HS-27A (cell line): ENCODE results near the gene NAB2.
"Not testable (repeated sequence)": the region's sequence is repeated elsewhere in the genome, so short reads cannot be mapped to it uniquely, and the experiment has no call there.

ENCODE experiments used
- DNase-seq: peaks from one replicate; pipeline ENCODE4 v3.0.0-alpha.2; 2012; ENCODE audit warnings: low read depth, missing footprints

NAB2 gene, protein sequence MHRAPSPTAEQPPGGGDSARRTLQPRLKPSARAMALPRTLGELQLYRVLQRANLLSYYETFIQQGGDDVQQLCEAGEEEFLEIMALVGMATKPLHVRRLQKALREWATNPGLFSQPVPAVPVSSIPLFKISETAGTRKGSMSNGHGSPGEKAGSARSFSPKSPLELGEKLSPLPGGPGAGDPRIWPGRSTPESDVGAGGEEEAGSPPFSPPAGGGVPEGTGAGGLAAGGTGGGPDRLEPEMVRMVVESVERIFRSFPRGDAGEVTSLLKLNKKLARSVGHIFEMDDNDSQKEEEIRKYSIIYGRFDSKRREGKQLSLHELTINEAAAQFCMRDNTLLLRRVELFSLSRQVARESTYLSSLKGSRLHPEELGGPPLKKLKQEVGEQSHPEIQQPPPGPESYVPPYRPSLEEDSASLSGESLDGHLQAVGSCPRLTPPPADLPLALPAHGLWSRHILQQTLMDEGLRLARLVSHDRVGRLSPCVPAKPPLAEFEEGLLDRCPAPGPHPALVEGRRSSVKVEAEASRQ

DNA sequence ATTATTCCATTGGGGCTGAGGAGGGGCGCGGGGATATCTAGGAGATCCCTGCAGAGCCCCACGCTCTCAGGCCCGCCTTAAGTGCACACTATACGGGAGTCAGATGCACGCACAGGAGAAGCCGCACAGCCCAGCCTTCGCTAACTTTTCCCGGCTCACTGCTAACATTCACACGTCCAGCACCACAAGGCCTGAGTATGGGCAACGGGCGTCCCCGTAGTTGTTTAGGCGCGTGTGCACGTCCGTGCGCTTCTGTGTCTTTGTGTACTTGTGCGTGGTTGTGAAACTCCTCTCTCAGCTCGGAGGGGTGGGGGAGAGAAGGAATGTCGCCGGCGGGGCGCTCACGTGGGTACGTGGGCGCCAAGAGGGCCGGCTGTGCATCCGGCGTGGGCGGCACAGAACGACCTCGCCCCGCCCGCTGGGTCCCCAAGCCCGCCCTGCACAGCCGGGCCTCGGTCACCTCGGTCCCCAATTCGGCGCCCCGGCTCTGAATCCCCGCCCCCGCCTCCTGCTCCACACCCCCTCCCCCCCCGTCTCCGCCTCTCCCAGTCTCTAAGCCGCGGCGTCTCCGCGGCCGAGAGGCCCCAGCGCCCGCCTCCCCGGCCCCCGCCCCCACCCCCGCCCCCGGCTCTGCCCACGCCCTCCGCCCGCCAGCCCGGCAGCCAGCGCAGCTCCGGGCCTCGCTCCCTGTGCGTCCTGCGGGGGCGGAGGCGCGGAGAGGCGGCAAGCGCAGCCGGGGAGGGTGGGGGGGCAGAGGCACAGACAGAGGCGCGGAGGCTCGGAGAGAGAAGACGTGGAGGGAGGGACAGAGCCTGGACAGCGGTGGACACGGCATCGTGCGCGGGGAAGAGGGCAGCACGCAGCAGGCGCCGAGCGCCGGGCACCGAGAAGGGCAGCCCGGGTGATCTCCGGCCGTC lies at the start of gene NAB2:
Gene NAB2, plus strand, starts transcription at position 761 of the 917 bp plus-strand sequence. CDS start 158 bp downstream, outside the sequence.
- peak; percentile 79 for DNase-seq

DNA sequence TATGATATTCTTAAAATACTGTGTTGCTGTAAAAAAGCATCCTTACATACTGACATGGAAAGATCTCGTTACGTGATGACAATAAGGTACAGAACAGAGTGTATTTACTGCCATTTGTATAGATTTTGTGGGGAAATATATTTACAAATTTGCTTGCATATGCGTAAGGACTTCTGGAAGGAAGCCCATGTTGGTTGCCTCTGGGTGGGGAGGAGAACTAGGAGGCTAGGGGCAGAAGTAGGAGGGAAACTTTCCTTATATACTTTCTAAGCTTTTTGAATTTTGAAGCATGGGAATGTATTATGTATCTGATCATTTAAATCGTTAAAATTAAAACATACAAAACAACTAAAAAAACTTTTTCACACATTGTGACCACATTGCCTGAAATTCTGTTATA lies 48.7 kb upstream of the NAB2 start:
- DNase-seq, result no peak

DNA sequence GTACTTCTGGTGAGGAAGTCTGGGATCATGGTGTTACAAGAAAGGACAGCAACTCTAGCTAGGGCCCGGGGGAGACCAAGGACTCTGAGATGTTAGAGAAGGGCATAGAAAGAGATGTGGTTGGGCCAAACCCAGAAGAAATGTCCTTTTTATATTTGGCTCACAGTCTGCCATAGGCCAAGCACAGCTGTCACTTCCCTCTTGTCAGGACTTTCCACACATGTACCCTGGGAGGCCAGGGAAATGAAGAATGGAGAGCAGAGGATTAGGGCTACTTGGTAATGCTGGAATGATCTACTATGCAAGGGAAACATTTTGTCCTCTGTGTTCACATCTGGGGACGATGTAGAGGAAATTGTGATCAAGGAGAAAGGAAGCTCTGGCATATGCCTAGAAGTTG lies 48.2 kb upstream of the NAB2 start:
- no peak for DNase-seq

DNA sequence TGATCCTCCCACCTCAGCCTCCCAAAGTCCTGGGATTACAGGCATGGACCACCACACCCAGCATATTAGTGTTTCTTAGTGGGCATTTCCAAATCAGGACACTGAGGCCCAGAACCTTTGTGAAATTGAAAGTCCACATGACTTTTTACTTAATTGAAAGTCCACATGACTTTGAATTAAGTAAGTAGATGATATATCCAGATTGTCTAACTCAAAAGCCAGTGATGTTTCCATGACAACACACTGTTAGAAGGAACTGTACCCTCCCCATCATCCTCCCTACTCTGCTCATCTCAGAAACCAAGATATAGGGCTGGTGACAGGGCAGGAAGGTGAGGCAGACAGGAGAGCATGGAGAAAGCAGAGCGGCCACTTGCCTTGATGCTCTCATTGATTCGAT lies 46.2 kb upstream of the NAB2 start:
- no peak for DNase-seq

DNA sequence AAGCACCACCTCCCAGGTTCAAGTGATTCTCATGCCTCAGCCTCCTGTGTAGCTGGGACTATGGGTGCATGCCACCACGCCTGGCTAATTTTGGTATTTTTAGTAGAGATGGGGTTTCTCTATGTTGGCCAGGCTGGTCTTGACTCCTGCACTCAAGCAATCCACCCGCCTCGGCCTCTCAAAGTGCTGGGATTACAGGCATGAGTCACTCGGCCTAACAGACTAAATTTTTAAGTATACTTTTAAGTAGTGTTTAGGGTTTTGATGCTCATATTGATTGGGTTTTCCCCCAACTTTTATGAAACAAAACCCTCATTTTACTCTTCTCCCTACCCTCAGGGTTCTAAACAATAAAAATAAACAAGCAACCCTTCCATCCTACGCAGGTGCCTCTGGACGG lies 44.4 kb upstream of the NAB2 start:
- DNase-seq, result no peak

DNA sequence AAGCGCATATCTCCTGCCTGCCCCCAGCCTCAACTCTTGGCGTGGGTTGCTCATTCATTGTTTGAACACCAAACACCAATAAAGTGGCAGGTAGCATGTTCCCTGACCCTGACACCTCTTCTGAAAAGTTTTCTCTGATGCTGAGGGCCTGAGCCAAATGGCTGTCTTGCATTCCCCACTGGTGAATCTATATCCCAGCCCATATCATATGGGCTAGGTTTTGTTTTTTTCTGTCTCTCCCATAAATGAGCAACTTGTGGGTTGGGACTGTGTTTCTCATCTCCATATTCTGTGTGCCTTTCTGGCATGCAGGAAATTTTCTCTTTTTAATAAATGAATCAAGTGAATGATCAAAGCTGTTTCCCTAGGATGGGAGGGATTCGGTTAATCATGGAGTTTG lies 44.0 kb upstream of the NAB2 start:
- DNase-seq, result no peak

DNA sequence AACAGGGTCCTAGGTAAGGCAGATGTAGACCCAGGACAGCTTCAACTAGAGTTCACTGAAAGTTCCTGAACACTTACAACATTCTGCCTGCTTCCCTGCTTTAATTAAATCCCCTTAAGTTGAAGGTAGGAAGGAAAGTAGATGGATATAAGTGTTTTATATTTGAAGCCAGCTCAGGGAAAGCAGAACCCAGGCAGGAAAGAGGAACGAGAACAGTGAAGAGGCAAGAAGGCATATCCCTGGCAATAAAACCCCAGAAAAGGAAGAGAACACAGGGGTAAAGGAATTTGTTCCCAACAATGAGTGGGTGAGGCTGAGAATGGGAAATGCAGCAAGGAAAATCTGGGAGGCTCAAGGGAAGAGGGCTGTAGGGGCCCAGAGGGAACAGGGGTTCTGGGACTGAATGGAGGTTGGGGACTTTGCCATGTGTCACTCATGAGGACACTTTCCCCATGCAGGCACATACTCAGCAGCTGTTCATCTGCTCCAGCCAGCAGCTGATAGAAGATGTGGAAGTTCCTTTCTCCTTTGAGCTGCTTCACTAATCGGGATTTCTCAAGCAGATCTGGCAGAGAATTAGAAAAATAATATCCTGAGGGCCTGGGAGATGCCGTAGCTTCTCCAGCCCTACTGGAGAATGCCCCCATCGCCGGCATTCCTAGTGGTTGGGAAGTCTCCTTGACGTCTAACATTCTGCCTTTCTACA lies 42.7 kb upstream of the NAB2 start:
- no peak for DNase-seq

DNA sequence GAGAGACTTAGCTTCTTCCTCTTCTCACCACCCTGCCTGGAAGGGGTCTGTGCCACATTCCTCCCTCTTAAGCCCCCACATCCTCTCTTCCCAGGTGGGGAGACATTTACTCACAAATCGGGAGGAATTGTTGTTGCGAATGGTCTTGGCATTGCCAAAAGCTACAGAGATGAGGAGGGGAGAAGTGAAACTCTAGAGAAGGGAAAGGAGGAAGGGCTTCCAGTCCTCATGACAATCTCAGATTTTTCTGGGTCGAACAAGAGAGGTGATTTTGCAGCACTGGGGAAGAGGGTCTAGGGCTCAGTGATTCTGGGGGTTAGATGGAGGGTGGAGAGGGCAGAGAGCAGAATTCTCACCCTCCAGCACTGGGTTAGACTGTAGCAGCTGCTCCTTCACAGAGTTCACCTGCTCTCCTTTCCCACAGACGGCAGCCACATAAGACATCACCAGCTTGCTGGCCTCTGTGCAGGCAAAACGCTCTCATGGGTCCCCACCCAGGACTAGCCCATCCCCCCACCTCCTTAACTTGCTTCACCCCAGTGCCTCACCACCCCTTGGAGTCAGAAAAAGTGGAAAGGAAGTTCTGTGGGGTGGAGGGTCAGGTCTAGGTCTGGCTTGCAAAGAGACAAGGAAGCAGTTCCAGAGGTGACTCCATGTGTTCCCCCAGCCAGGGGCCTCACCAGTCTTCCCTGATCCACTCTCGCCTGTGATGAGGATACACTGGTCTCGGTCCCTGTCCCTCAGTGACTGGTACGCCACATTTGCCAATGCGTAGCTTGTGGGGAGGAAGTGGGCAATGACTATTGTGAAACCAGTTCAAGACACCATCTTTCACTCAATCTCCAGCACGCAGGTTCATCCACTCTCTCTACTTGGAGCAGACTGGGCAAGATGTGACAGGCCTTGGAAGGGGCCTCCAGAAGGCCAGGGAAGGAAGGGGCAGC lies 41.7 kb upstream of the NAB2 start:
- DNase-seq, result no peak

DNA sequence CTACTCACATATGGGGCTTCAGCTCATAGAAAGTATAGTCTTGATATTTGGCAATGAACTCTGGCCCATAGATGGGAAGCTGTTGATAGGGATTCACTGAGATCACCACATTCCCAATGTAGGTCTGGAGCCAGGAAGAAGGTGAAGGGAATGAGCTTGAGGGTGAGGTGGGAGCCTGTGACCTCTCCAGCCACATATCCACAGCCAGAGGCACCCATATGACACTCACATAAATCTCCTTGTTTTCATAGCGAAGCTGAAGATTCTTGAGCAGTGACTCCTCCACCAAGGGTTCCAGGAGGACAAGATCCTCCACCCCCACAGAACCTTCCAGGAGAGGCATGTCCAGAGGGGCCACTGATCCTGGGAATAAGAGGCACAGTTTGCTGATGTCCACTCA lies 40.9 kb upstream of the NAB2 start:
- no peak for DNase-seq

DNA sequence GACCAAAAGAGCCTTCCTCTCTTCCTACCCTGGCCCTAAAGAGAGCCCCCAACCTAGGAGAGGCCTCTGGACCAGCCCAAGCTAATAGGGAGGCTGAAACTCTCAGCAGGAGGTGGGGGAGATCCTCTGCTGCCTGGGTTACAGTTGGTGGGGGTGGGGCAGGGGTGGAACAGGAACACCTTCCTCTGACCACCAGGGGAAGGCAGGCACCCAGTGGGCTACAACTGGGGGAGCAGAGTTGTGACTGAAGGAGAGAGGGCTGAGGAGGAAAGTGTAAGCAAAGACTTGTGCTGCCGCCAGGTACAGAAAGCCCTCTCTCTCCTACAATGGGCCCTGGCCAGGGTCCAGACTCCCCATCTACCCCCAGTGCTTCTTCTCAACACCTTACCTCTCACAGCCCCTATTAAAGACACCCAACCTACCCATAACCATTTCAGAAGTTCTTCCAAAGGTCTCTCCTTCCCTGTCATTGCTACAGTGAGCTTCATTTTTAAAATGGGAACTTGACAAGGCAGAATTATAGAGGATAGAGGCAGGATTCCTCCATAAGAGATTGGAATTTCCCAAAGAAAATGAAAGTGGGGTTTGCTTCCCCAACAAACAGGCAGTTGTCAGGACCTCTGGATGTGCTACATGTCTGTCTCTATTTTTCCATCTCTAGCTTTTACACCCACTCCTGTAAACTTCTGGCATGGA lies 40.3 kb upstream of the NAB2 start:
- no peak for DNase-seq

DNA sequence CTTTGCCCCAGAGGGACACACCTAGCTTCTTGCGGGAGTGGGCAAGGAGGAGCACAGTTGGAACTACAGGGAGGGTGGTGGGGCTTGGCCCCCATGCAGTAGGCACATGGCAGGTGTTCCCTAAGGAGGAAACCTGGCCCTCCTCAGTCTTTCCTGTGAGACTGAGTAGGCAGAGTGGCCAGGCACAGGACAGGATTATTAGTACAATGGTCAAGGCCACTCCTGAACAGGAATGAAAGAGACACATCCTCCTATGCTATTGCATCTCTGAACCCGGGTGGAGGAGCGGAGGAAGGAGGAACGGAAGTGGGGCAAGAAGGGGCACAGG lies 39.8 kb upstream of the NAB2 start:
- no peak for DNase-seq

DNA sequence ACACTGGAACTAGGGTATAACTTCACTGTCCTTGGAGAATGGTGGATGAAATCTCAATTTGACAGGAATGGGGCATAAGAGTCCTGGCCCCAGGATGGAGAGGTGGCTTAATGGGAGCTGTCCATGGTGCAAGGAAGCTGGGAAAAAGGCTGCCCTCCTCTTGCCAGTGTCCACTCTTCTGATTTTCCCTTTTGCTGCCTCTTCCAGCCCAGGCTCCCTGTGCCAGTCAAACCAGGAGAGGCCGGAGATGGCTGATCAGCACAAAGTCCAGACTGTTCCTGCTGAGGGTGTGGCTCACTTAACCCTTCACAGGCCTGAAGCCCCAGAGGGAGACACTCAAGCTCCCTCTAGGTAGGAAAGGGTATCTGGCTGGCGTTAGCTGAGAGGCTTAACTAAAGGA lies 39.0 kb upstream of the NAB2 start, which contains the start of gene MYO1A:
Gene MYO1A, minus strand, starts transcription at position 240 of the 400 bp plus-strand sequence. CDS start 1,806 bp downstream, outside the sequence.
- DNase-seq, result no peak

DNA sequence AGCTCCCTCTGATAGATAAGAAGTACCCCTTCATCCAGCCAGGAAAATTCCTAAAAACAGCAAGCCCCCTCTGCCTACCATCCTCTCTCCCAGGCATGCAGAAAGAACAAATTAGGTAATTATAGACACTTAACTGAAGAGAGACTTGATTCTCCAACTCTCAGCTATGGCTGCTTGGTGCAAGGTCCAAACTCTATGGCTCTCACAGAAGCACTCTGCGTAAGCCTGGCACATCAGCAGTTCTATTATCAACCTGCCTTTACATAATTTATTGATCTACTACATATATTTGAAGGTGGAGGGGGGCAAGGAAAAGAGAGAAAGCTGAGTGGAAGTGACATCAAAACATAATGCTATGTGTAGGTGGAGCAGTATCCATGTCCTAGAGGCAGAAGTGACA lies 37.9 kb upstream of the NAB2 start:
- DNase-seq, result no peak

DNA sequence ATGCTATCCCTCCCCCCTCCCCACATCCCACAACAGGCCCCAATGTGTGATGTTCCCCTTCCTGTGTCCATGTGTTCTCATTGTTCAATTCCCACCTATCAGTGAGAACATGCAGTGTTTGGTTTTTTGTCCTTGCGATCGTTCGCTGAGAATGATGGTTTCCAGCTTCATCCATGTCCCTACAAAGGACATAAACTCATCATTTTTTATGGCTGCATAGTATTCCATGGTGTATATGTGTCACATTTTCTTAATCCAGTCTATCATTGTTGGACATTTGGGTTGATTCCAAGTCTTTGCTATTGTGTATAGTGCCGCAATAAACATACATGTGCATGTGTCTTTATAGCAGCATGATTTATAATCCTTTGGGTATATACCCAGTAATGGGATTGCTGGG lies 35.8 kb upstream of the NAB2 start:
- not testable (repeated sequence) for DNase-seq

DNA sequence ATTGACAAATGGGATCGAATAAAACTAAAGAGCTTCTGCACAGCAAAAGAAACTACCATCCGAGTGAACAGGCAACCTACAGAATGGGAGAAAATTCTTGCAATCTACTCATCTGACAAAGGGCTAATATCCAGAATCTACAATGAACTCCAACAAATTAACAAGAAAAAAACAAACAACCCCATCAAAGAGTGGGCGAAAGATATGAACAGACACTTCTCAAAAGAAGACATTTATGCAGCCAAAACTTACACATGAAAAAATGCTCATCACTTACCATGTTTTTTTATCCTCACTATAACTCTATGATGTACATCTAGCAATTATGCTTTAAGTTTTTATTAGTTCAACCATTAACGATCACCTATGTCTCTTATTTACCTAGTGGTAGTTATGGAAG lies 35.0 kb upstream of the NAB2 start:
- not testable (repeated sequence) for DNase-seq

DNA sequence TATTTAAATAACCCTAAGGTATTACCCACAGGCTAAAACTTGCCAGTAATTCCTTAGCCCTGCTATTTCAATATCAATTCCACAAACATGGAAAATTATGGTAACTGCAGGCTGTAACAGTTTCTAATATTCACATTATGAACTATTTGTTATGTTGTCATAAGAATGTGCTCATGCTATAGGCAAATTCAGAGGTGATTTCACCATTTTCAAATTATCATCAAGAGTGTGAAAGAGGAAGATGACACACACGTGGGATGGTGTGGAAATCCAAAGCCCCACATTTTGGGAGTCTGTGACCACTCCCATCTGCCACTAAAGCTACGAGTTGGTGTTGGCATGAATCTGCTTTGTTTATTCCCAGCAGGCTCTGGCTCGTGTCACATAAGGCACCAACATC lies 33.1 kb upstream of the NAB2 start:
- DNase-seq, result no peak

DNA sequence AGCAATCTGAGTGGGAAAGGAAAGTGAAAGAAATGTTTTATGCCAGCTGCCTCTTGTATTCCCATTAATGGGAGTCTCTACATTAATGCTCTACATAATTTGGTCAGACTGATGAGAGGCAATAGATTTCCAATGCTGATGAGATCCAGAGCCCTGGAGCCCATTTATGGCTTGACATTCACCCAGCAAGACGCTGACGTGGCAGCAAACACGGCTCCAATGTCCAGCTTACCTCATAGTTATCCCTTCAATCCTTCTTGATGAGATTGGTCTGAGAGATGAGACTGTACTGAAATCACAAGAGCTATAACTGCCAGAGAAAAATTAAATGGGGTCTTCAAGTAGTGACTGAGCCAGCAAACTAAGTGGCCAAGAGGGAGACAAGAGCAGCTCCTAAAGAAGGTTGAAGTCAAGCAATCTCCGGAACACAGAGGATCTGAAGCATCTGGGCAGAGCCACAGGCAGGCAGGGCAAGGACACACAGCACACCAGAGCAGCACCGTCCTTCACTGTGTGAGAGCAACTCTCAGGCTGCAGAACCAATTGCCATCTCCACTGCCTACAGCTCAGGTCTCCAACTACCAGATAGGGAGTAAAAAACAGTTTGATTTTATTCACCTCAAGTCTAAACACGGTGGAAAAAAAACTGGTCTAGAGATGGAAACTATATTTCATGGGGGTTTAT lies 31.7 kb upstream of the NAB2 start:
- DNase-seq, result no peak

DNA sequence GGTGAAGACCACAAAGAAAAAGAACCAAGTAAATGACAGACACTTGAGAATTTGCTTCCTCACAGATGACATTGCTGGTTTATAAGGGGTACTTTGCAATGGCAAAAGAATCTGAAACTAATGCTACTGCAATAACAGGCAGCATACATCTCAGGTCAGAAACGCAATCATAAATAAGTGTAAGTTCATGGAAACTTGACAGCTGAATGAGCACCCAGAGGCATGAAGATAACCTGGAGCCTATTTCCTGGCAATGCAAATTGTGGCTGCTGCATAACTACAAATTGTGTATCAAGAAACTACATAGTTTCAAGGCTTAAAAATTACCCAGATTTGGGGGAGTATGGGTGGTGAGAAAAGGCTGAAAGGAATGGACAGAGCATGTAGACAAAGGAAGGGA lies 30.5 kb upstream of the NAB2 start:
- no peak for DNase-seq

DNA sequence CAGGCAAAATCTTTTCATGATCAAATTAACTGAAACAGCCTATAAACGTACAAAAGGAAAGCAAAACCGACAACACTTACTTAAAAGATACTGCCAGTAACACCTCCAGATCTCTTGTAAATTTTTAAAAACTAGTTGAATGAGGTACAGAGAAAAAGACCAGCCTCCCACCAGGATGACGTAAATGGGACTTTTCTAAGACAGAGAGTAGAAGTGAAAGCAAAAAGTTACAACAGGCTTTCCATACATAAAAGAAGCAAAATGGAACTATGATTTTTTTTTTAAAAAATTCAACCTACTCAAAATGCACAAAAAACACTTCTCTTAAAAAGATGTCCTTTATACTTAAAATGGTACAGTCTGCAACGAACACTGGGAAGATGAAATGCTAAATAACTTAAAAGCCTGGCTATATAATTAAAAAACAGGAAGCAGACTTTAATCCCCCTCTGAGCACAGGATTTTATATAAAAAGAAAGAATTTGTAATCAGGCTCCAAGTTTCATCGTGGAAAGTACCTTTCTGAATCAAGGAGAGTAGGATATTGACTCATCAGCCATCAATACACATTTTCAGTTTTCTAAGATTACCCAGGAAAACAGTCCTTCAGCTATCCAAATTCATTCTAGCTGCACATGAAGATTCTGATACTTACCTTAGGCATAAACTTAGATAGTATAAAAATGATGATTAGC lies 24.8 kb upstream of the NAB2 start:
- no peak for DNase-seq
